K562 (cell line): Measurements from ENCODE around the gene JAM2. TPM values are rescaled to one million over a fixed set of nuclear protein-coding genes. Genes with fewer than 3 reads are reported as not detected.

Experiments
- ATF1 ChIP-seq, 2 experiments: fragments of 450-650 bp in 1 of 2; IDR thresholded peaks; 2 replicates each; pipeline ENCODE4 v1.6.1; 2016; ENCODE audit warnings: missing compliant biosample characterization in 1 of 2, missing genetic modification characterization in 1 of 2
- CC2D1A ChIP-seq: fragments of 450-650 bp; IDR thresholded peaks from 2 replicates; pipeline ENCODE4 v1.6.1; 2017; ENCODE audit warnings: mild to moderate bottlenecking
- CHD4 ChIP-seq: fragments of 200-600 bp; sonication (generic); IDR thresholded peaks from 3 replicates; pipeline ENCODE4 v1.6.1; 2012; ENCODE audit warnings: low read depth, mild to moderate bottlenecking, mixed read lengths, low read length, inconsistent platforms; ENCODE audit not compliant: insufficient read depth, insufficient replicate concordance, poor library complexity, severe bottlenecking
- CTCFL ChIP-seq: IDR thresholded peaks from 2 replicates; pipeline ENCODE4 v1.6.1; 2011; ENCODE audit warnings: borderline replicate concordance, low read depth, mild to moderate bottlenecking, moderate library complexity, low read length; ENCODE audit not compliant: insufficient read depth, poor library complexity, severe bottlenecking
- ESRRA ChIP-seq: fragments of 450-650 bp; IDR thresholded peaks from 2 replicates; pipeline ENCODE4 v1.6.1; 2014; ENCODE audit warnings: low read depth, mild to moderate bottlenecking, moderate library complexity, borderline replicate concordance
- HEY1 ChIP-seq: fragments of 250-450 bp; sonication (Bioruptor Pico); IDR thresholded peaks from 2 replicates; pipeline ENCODE4 v1.5.0; 2020; ENCODE audit warnings: mild to moderate bottlenecking, moderate library complexity, borderline replicate concordance
- MXI1 ChIP-seq: IDR thresholded peaks from 2 replicates; pipeline ENCODE4 v1.6.1; 2011; ENCODE audit warnings: low read depth, mild to moderate bottlenecking, improper control_type of control experiment, low read length
- PCBP1 ChIP-seq: fragments of 200-400 bp; formaldehyde crosslinking; IDR thresholded peaks from 2 replicates; pipeline ENCODE4 v1.6.1; 2018; ENCODE audit warnings: mild to moderate bottlenecking, low read depth, low read length; ENCODE audit not compliant: poor library complexity, severe bottlenecking
- PCBP2 ChIP-seq: fragments of 200-400 bp; formaldehyde crosslinking; IDR thresholded peaks from 2 replicates; pipeline ENCODE4 v1.6.1; 2018; ENCODE audit warnings: low read length, low read depth, mild to moderate bottlenecking, moderate library complexity; ENCODE audit not compliant: poor library complexity, severe bottlenecking
- RNF219 ChIP-seq: fragments of 250-450 bp; sonication (Bioruptor Pico); IDR thresholded peaks from 2 replicates; pipeline ENCODE4 v1.5.0; 2022; ENCODE audit warnings: mild to moderate bottlenecking
- SMARCA4 ChIP-seq: fragments of 450-650 bp; IDR thresholded peaks from 2 replicates; pipeline ENCODE4 v1.6.1; 2016
- TOE1 ChIP-seq, 2 experiments: fragments of 450-650 bp in 1 of 2; sonication (generic) in 1 of 2; formaldehyde crosslinking in 1 of 2; IDR thresholded peaks; 2 replicates each; pipeline versions ENCODE4 v1.7.1 to v1.8.0; 2016 to 2022; ENCODE audit warnings: borderline replicate concordance in 2 of 2, mild to moderate bottlenecking in 2 of 2, antibody characterized with exemption in 1 of 2, inconsistent platforms in 1 of 2, low read depth in 1 of 2, missing genetic modification reagents in 1 of 2, moderate library complexity in 1 of 2
- U2AF1 ChIP-seq: fragments of 200-400 bp; formaldehyde crosslinking; optimal IDR thresholded peaks from 2 replicates; pipeline ENCODE3; 2017; ENCODE audit warnings: mild to moderate bottlenecking, low read depth, low read length, moderate library complexity
- VEZF1 ChIP-seq: fragments of 200-800 bp; sonication (Bioruptor generic); IDR thresholded peaks from 2 replicates; pipeline ENCODE4 v1.6.1; 2017; ENCODE audit warnings: missing genetic modification characterization, missing compliant biosample characterization
- ZFP36 ChIP-seq: fragments of 150-350 bp; IDR thresholded peaks from 2 replicates; pipeline ENCODE4 v1.6.1; 2018; ENCODE audit warnings: low read length, low read depth; ENCODE audit not compliant: partially characterized antibody
- ZNF316 ChIP-seq: fragments of 450-650 bp; IDR thresholded peaks from 2 replicates; pipeline ENCODE4 v1.6.1; 2016
- ZNF354B ChIP-seq: fragments of 250-450 bp; sonication (Bioruptor Pico); IDR thresholded peaks from 2 replicates; pipeline ENCODE4 v1.4.0; 2020
- ZNF740 ChIP-seq, 3 experiments: fragments of 200-800 bp in 1 of 3; sonication (Bioruptor generic) in 1 of 3; sonication (generic) in 1 of 3; formaldehyde crosslinking in 1 of 3; IDR thresholded peaks; 2 replicates each; pipeline versions ENCODE4 v1.6.1 to v1.8.0; 2016 to 2022; ENCODE audit warnings: mild to moderate bottlenecking in 2 of 3, missing compliant biosample characterization in 2 of 3, missing genetic modification characterization in 2 of 3, missing genetic modification reagents in 1 of 3
- polyA plus RNA-seq, 8 experiments: library from polyadenylated mRNA; depleted of rRNA in 4 of 8; stranded (reverse) in 5 of 8; unstranded in 3 of 8; fragments of >200 nt; fragmentation: Nextera tagmentation in 2 of 8; fragmentation: Illumina TruSeq in 1 of 8; extraction: Ambion mirVana in 2 of 8; extraction: Trizol in 1 of 8; gene quantifications; 2 replicates each; pipeline versions ENCODE4 v1.2.1 to v1.2.3, GENCODE V29; 2011 to 2014; ENCODE audit warnings: inconsistent platforms in 1 of 8, missing spikeins in 1 of 8
- total RNA-seq, 7 experiments: library from RNA; depleted of rRNA in 6 of 7; stranded (reverse); fragments of >200 nt in 6 of 7; fragmentation: Illumina TruSeq in 2 of 7; extraction: Trizol in 2 of 7; gene quantifications; 2 replicates each; pipeline versions ENCODE4 v1.2.1 to v1.2.3, GENCODE V29; 2011 to 2021; ENCODE audit warnings: low replicate concordance in 1 of 7

JAM2 gene
- total and polyA plus RNA-seq, 9 of the 15 experiments (the other 6 are each of a cell fraction or from before 2014, with no cell fraction given), result 0.03 to 0.08 (median 0.07) TPM; not detected in 6

- TF ChIP-seq CHD4 (peak; percentile 89), U2AF1 (no peak), PCBP1 (peak; percentile 55), MXI1 (no peak), CC2D1A (peak; percentile 36; the same call in 1 of the 2 replicates), ZFP36 (peak; percentile 55), HEY1 (CRISPR knock-in tag) (no peak; the same call in 1 of the 2 replicates), CTCFL (peak; percentile 95), VEZF1 (CRISPR knock-in tag) (peak; percentile 65), ZNF740 (CRISPR knock-in tag; IDR thresholded peaks at IDR 0.05) (peak; percentile 67; the same call in 1 of the 2 replicates), ZNF740 (tag; IDR thresholded peaks at IDR 0.05) (no peak), PCBP2 (no peak), ESRRA (peak; percentile 60), RNF219 (no peak), ZNF354B (CRISPR knock-in tag) (no peak), ZNF316 (no peak), ATF1 (CRISPR knock-in tag; IDR thresholded peaks at IDR 0.05) (no peak), ATF1 (tag; IDR thresholded peaks at IDR 0.05) (peak; percentile 80), TOE1 (IDR thresholded peaks at IDR 0.05; ENCODE audit: borderline replicate concordance) (peak; percentile 90), TOE1 (CRISPR knock-in tag; IDR thresholded peaks at IDR 0.05; ENCODE audit: borderline replicate concordance, low read depth) (no peak), SMARCA4 (no peak)
Observed at GRCh38 chr21:25607151-25608043, 31.7 kb upstream of the JAM2 start, which contains the start of gene MRPL39 (continued).
